Measurements from ENCODE around the gene DGKI.

GRCh38 chr7:137839903-137840779 is 6.6 kb downstream of the DGKI start:
- no peak for TF ChIP-seq ZNF281 (CRISPR knock-in tag; IDR thresholded peaks at IDR 0.05; ENCODE audit: borderline replicate concordance)
- no peak for TF ChIP-seq SMC3 (IDR thresholded peaks at IDR 0.05; ENCODE audit: low read length)
- TF ChIP-seq TAF1 (CRISPR knock-in tag; IDR thresholded peaks at IDR 0.05) = no peak
- TF ChIP-seq STAT6 (CRISPR knock-in tag; IDR thresholded peaks at IDR 0.05; ENCODE audit: borderline replicate concordance) = no peak
- TF ChIP-seq RXRA (CRISPR knock-in tag; IDR thresholded peaks at IDR 0.05) = no peak
